CD4-positive, alpha-beta T cell (primary cell): ENCODE data around the gene MAP4K5. TPM values are rescaled to one million over a fixed set of nuclear protein-coding genes. Genes with fewer than 3 reads are reported as not detected.

Experiments
- ATAC-seq: fragments of 200-7000 bp; cut with Tn5 transposase; one replicate; pipeline ENCODE4 v1.10.0; 2022; ENCODE audit warnings: mild to moderate bottlenecking; ENCODE audit not compliant: poor library complexity
- CTCF ChIA-PET: fragments of 350-600 bp; sonication (Branson Sonifier 250); formaldehyde crosslinking; loops from one replicate; lab custom pipeline; 2021; ENCODE audit warnings: antibody characterized with exemption, inconsistent platforms; lab: Charles Lee
- POLR2A ChIA-PET: fragments of 350-600 bp; sonication (Branson Sonifier 250); formaldehyde crosslinking; loops from one replicate; lab custom pipeline; 2021; ENCODE audit warnings: antibody characterized with exemption, inconsistent platforms; lab: Charles Lee
- DNase-seq, 14 experiments: peaks; one replicate each; pipeline ENCODE4 v3.0.0-alpha.2; 2013 to 2020; ENCODE audit warnings: mixed read lengths in 2 of 14
- H3K27ac ChIP-seq, 2 donors: one replicate each; pipeline versions ENCODE4 v1.5.1 to v1.7.0; 2013; ENCODE audit warnings: low read length in 2 of 2, low read depth in 1 of 2, mild to moderate bottlenecking in 1 of 2
- H3K27me3 ChIP-seq, 2 experiments: 1 replicate in 1 of 2; 2 replicates in 1 of 2; pipeline versions ENCODE4 v1.6.1 to v1.7.0; 2013; ENCODE audit warnings: low read length in 2 of 2, control low read depth in 1 of 2, mild to moderate bottlenecking in 1 of 2, moderate library complexity in 1 of 2; ENCODE audit not compliant: insufficient read depth in 2 of 2, control insufficient read depth in 1 of 2
- H3K36me3 ChIP-seq: one replicate; pipeline ENCODE4 v1.6.1; 2013; ENCODE audit warnings: low read length, control low read depth; ENCODE audit not compliant: insufficient read depth
- H3K4me1 ChIP-seq: one replicate; pipeline ENCODE4 v1.6.1; 2013; ENCODE audit warnings: low read length, control low read depth; ENCODE audit not compliant: insufficient read depth
- H3K4me3 ChIP-seq: one replicate; pipeline ENCODE4 v1.5.1; 2013; ENCODE audit warnings: mild to moderate bottlenecking, low read length, moderate library complexity
- H3K9me3 ChIP-seq, 2 experiments: 1 replicate in 1 of 2; 2 replicates in 1 of 2; pipeline versions ENCODE4 v1.6.1 to v1.7.0; 2013; ENCODE audit warnings: low read length in 2 of 2, mild to moderate bottlenecking in 2 of 2, control low read depth in 1 of 2, moderate library complexity in 1 of 2; ENCODE audit not compliant: control insufficient read depth in 1 of 2, insufficient read depth in 1 of 2
- H3K27ac Mint-ChIP-seq: one replicate; pipeline ENCODE4 v1.8.0; 2020; ENCODE audit warnings: mixed read lengths
- H3K27me3 Mint-ChIP-seq: one replicate; pipeline ENCODE4 v1.8.0; 2021; ENCODE audit warnings: mixed read lengths
- H3K36me3 Mint-ChIP-seq: one replicate; pipeline ENCODE4 v1.8.0; 2021; ENCODE audit warnings: low read depth, mixed read lengths
- H3K4me1 Mint-ChIP-seq: one replicate; pipeline ENCODE4 v1.8.0; 2021; ENCODE audit warnings: low read depth, mixed read lengths
- H3K4me3 Mint-ChIP-seq: one replicate; pipeline ENCODE4 v1.8.0; 2020; ENCODE audit warnings: mild to moderate bottlenecking, mixed read lengths
- H3K9me3 Mint-ChIP-seq: one replicate; pipeline ENCODE4 v1.8.0; 2020; ENCODE audit warnings: mixed read lengths
- intact Hi-C, 2 experiments: fragments of 100-400 bp; cut with DNase I in 1 of 2; cut with micrococcal nuclease in 1 of 2; formaldehyde crosslinking; loops; one replicate each; pipeline versions ENCODE4 v1.15.1 to v1.9.0; 2023 to 2025; cut with DNase I, micrococcal nuclease
- total RNA-seq, 174 experiments: library from RNA in 2 of 174; stranded (reverse) in 2 of 174; gene quantifications; one replicate each; pipeline ENCODE4 v1.2.3 and lab custom pipeline; 2021 to 2026
- TF ChIP-seq, protein P1 (sequence below): fragments of 200-600 bp; IDR thresholded peaks from one replicate; pipeline ENCODE4 v1.8.0; 2022; ENCODE audit warnings: antibody characterized with exemption, mild to moderate bottlenecking

The MAP4K5 gene
- total RNA-seq, 2 experiments from 2014 or later: 32.4 to 34.5 TPM

- Histone ChIP-seq H3K27ac (no peak overlapping the region), H3K36me3 (peaks cover 49% of the 10 kb centered on the region), H3K9me3 (no peaks in the 10 kb centered on the region), H3K4me1 (no peaks in the 10 kb centered on the region), H3K27me3 (no peaks in the 10 kb centered on the region), H3K4me3 (no peak overlapping the region)
- DNase-seq (no peak), ATAC-seq (no peak)
- intact Hi-C loops: no loop called here
- TF ChIP-seq, protein P1, sequence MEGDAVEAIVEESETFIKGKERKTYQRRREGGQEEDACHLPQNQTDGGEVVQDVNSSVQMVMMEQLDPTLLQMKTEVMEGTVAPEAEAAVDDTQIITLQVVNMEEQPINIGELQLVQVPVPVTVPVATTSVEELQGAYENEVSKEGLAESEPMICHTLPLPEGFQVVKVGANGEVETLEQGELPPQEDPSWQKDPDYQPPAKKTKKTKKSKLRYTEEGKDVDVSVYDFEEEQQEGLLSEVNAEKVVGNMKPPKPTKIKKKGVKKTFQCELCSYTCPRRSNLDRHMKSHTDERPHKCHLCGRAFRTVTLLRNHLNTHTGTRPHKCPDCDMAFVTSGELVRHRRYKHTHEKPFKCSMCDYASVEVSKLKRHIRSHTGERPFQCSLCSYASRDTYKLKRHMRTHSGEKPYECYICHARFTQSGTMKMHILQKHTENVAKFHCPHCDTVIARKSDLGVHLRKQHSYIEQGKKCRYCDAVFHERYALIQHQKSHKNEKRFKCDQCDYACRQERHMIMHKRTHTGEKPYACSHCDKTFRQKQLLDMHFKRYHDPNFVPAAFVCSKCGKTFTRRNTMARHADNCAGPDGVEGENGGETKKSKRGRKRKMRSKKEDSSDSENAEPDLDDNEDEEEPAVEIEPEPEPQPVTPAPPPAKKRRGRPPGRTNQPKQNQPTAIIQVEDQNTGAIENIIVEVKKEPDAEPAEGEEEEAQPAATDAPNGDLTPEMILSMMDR: no peak
- POLR2A ChIA-PET: no interaction called here
- Mint-ChIP-seq H3K9me3 (peaks cover 8% of the 10 kb centered on the region), H3K36me3 (peaks cover 71% of the 10 kb centered on the region), H3K27ac (no peak overlapping the region), H3K4me3 (no peak overlapping the region), H3K27me3 (no peaks in the 10 kb centered on the region), H3K4me1 (no peaks in the 10 kb centered on the region)
- CTCF ChIA-PET: interaction anchor here (1.2 kb wide), 1 partner anchor 132 kb away, joined by 3 read pairs; no protein-coding TSS in a partner anchor
Observed at GRCh38 chr14:50452979-50453705, 79.2 kb downstream of the MAP4K5 start.

DNA sequence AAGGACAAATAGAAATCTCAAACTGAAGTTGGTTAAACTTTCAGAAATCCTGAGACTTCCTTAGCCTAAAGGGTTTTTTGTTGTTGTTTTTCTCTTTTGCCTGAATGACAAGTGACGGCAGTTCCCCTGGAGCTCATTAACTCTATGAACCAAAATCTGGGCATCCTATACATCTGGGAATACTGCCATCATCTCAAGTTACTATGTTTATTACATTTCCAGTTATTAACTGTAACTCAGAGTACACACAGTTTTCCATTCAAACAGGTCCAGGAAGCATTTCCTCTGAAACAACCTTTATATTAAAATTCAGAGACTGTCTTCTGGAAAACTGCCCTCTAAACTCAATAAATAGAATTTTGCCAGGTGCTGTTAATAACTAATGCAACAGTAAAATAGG lies 80.1 kb downstream of the MAP4K5 start:
- H3K9me3 Mint-ChIP-seq: peaks cover 8% of the 10 kb centered on the region
- Histone ChIP-seq H3K4me1 (no peaks in the 10 kb centered on the region), H3K4me3 (no peak overlapping the region), H3K36me3 (peaks cover 54% of the 10 kb centered on the region), H3K9me3 (no peaks in the 10 kb centered on the region), H3K27me3 (no peaks in the 10 kb centered on the region), H3K27ac (no peak overlapping the region)
- no peak overlapping the region for H3K4me3 Mint-ChIP-seq
- TF ChIP-seq, protein P1: no peak
- ATAC-seq (no peak), DNase-seq (no peak)
- H3K4me1 Mint-ChIP-seq: no peaks in the 10 kb centered on the region
- H3K27ac Mint-ChIP-seq: no peak overlapping the region
- ChIA-PET CTCF (interaction anchor here (1.2 kb wide), 1 partner anchor 131 kb away, joined by 3 read pairs; no protein-coding TSS in a partner anchor), POLR2A (no interaction called here)
- peaks cover 76% of the 10 kb centered on the region for H3K36me3 Mint-ChIP-seq
- intact Hi-C loops: no loop called here
- H3K27me3 Mint-ChIP-seq: no peaks in the 10 kb centered on the region

DNA sequence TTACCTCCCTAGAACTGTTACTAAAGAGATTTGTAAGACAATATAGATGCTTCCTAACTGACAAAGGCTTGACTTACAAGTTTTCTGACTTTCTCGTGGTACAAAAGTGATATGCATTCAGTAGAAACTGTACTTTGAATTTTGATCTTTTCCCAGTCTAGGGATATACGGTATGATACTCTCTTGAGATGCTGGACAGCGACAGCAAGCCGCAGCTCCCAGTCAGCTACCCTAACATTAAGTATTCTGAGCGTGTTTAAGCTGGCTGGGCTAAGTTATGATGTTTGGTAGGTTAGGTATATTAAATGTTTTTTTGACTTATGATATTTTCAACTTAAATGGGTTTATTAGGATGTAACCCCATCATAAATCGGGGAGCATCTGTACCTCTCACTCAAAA lies 80.5 kb downstream of the MAP4K5 start:
- H3K4me1 ChIP-seq: no peaks in the 10 kb centered on the region
- POLR2A ChIA-PET: no interaction called here
- Mint-ChIP-seq H3K4me3 (no peak overlapping the region), H3K27me3 (no peaks in the 10 kb centered on the region), H3K4me1 (no peaks in the 10 kb centered on the region), H3K9me3 (peaks cover 8% of the 10 kb centered on the region), H3K36me3 (peaks cover 81% of the 10 kb centered on the region), H3K27ac (no peak overlapping the region)
- intact Hi-C loops: no loop called here
- H3K27me3 ChIP-seq: no peaks in the 10 kb centered on the region
- TF ChIP-seq, protein P1: no peak
- peaks cover 56% of the 10 kb centered on the region for H3K36me3 ChIP-seq
- no peak overlapping the region for H3K4me3 ChIP-seq
- ATAC-seq: no peak
- H3K9me3 ChIP-seq: no peaks in the 10 kb centered on the region
- no peak for DNase-seq
- no peak overlapping the region for H3K27ac ChIP-seq
- CTCF ChIA-PET: no interaction called here
